ENCODE measurements around the gene KIF2A. TPM values are rescaled to one million over a fixed set of nuclear protein-coding genes. Genes with fewer than 3 reads are reported as not detected.

The KIF2A gene
- total and polyA plus RNA-seq, 2 of the 4 experiments (the other 2 are of a cell fraction) = 23.6 to 37.3 TPM

GRCh38 chr5:62376064-62376463 is 70.1 kb downstream of the KIF2A start:
- no peak overlapping the region for H4K8ac ChIP-seq (ENCODE audit: low read depth in 2 of 2, low read length in 2 of 2)
- dilution Hi-C loops (cut with HindIII; ENCODE audit: low sequenced_read_pairs, unreplicated experiment) = no loop called here
- H4K5ac ChIP-seq (ENCODE audit: low read depth, low read length) = no peak overlapping the region
- peaks cover 26% of the 10 kb centered on the region for H3K36me3 ChIP-seq (ENCODE audit: control insufficient read depth, insufficient read depth, low read length)
- no peaks in the 10 kb centered on the region for H3K4me1 ChIP-seq (ENCODE audit: control insufficient read depth, insufficient read depth, low read length)
- no peak overlapping the region for H3K27ac ChIP-seq (ENCODE audit: insufficient read depth, low read length)
- TF ChIP-seq MAFK (IDR thresholded peaks at IDR 0.05; ENCODE audit: low read depth, low read length) (no peak), NFE2L2 (IDR thresholded peaks at IDR 0.05; ENCODE audit: low read depth, low read length) (peak; percentile 78)
- H2AK9ac ChIP-seq (replicated peaks; ENCODE audit: low read depth, low read length, poor library complexity) = no peak overlapping the region
- H3K9ac ChIP-seq (ENCODE audit: low read depth, low read length) = no peak overlapping the region
- H3K23ac ChIP-seq (ENCODE audit: low read depth, low read length) = no peak overlapping the region
- no peak overlapping the region for H3K14ac ChIP-seq (replicated peaks; ENCODE audit: low read depth, low read length)
- no peak overlapping the region for H2BK5ac ChIP-seq (ENCODE audit: low read depth, low read length, poor library complexity, severe bottlenecking)
- no peak for ATAC-seq (ENCODE audit: low read depth)
- in situ Hi-C loops (cut with MboI; ENCODE audit: low sequenced_read_pairs) = no loop called here
- no peak overlapping the region for H2AK5ac ChIP-seq (ENCODE audit: low read depth, low read length)
- peak; percentile 3 for DNase-seq
- no peak overlapping the region for H2AFZ ChIP-seq (replicated peaks; ENCODE audit: low read length, poor library complexity)
- POLR2A ChIA-PET (ENCODE audit: unreplicated experiment) = no interaction called here
- no TSS peak for BruUV-seq (replicated peaks)
- no peaks in the 10 kb centered on the region for H3K9me3 ChIP-seq (ENCODE audit: control insufficient read depth, insufficient read depth, low read length)
- no peak overlapping the region for H3K4me2 ChIP-seq (ENCODE audit: low read depth, low read length)
- 0 out of 4 replicates have a peak, but pooled peaks cover 3% of the 10 kb centered on the region in 2 experiments for H3K79me1 ChIP-seq (ENCODE audit: low read depth in 1 of 2, low read length in 2 of 2)
- H2BK20ac ChIP-seq (ENCODE audit: low read depth, low read length) = no peak overlapping the region
- H3K4ac ChIP-seq (ENCODE audit: low read depth, low read length) = no peak overlapping the region
- H4K91ac ChIP-seq (ENCODE audit: insufficient read depth, low read depth, low read length) = no peak overlapping the region
- no peak overlapping the region for H3K56ac ChIP-seq (ENCODE audit: extremely low read depth, insufficient read depth, low read length)
- H3K9me1 ChIP-seq (ENCODE audit: insufficient read depth, low read length) = no peaks in the 10 kb centered on the region
- CTCF ChIA-PET = interaction anchor here (0.7 kb wide), 1 partner anchor 33 kb away, joined by 3 read pairs; no protein-coding TSS in a partner anchor
- no peak overlapping the region for H3K18ac ChIP-seq (ENCODE audit: low read depth, low read length)
- H3K4me3 ChIP-seq (ENCODE audit: insufficient read depth, low read depth, low read length) = no peak overlapping the region
- H4K20me1 ChIP-seq (ENCODE audit: insufficient read depth, low read length) = no peaks in the 10 kb centered on the region
- no CpG with 5 or more reads among the region's 3 CpGs for WGBS, 2 experiments (ENCODE audit: extremely low coverage in 2 of 2, insufficient read length in 1 of 2)
- intact Hi-C loops (cut with micrococcal nuclease) = loop anchor here (2.0 kb wide), 1 partner anchor 17 kb away; no protein-coding TSS in a partner anchor
- H3K27me3 ChIP-seq (ENCODE audit: control insufficient read depth, insufficient read depth, low read length) = no peaks in the 10 kb centered on the region
- H2BK15ac ChIP-seq (ENCODE audit: low read depth, low read length) = no peak overlapping the region
- no peak overlapping the region for H2BK120ac ChIP-seq (ENCODE audit: low read depth, low read length)

All from IMR-90 (cell line).